Measurements from ENCODE around the gene PAEP.
A peak's percentile ranks its signal among the peaks of the same experiment; 100 is the strongest.

PAEP gene

GRCh38 chr9:135530146-135530545 is 31.4 kb upstream of the PAEP start:
- TF ChIP-seq TAF1 (IDR thresholded peaks at IDR 0.05; ENCODE audit: borderline replicate concordance, insufficient read depth, low read length) (no peak), SIN3A (IDR thresholded peaks at IDR 0.05; ENCODE audit: borderline replicate concordance, insufficient read depth, low read length) (no peak), POLR2AphosphoS5 (IDR thresholded peaks at IDR 0.05; ENCODE audit: low read depth, low read length) (no peak), REST (IDR thresholded peaks at IDR 0.05; ENCODE audit: insufficient read depth in 1 of 2, low read depth in 2 of 2, low read length in 2 of 2) (no peak), FOXP2 (optimal IDR thresholded peaks at IDR 0.05; ENCODE audit: borderline replicate concordance, extremely low read depth, extremely low read length, insufficient read depth) (no peak)

GRCh38 chr9:135531096-135531495 is 30.5 kb upstream of the PAEP start:
- TF ChIP-seq TAF1 (IDR thresholded peaks at IDR 0.05; ENCODE audit: borderline replicate concordance, insufficient read depth, low read length) (no peak), REST (IDR thresholded peaks at IDR 0.05; ENCODE audit: insufficient read depth in 1 of 2, low read depth in 2 of 2, low read length in 2 of 2) (no peak), SIN3A (IDR thresholded peaks at IDR 0.05; ENCODE audit: borderline replicate concordance, insufficient read depth, low read length) (no peak), POLR2AphosphoS5 (IDR thresholded peaks at IDR 0.05; ENCODE audit: low read depth, low read length) (no peak), FOXP2 (optimal IDR thresholded peaks at IDR 0.05; ENCODE audit: borderline replicate concordance, extremely low read depth, extremely low read length, insufficient read depth) (no peak)

GRCh38 chr9:135533113-135533512 is 28.4 kb upstream of the PAEP start:
- TF ChIP-seq POLR2AphosphoS5 (IDR thresholded peaks at IDR 0.05; ENCODE audit: low read depth, low read length) (no peak), FOXP2 (optimal IDR thresholded peaks at IDR 0.05; ENCODE audit: borderline replicate concordance, extremely low read depth, extremely low read length, insufficient read depth) (no peak), REST (IDR thresholded peaks at IDR 0.05; ENCODE audit: insufficient read depth in 1 of 2, low read depth in 2 of 2, low read length in 2 of 2) (no peak), SIN3A (IDR thresholded peaks at IDR 0.05; ENCODE audit: borderline replicate concordance, insufficient read depth, low read length) (no peak), TAF1 (IDR thresholded peaks at IDR 0.05; ENCODE audit: borderline replicate concordance, insufficient read depth, low read length) (no peak)

- no peak for TF ChIP-seq SIN3A (IDR thresholded peaks at IDR 0.05; ENCODE audit: borderline replicate concordance, insufficient read depth, low read length)
- TF ChIP-seq TAF1 (IDR thresholded peaks at IDR 0.05; ENCODE audit: borderline replicate concordance, insufficient read depth, low read length) = no peak
- no peak for TF ChIP-seq REST (IDR thresholded peaks at IDR 0.05; ENCODE audit: insufficient read depth in 1 of 2, low read depth in 2 of 2, low read length in 2 of 2)
Observed at GRCh38 chr9:135533674-135534073, 27.9 kb upstream of the PAEP start.

- TF ChIP-seq POLR2AphosphoS5 (IDR thresholded peaks at IDR 0.05; ENCODE audit: low read depth, low read length) = 0 out of 2 replicates have a peak, but pooled peaks have one; percentile 40
Observed at GRCh38 chr9:135534192-135534711, 27.3 kb upstream of the PAEP start.
